WTC11 (cell line): Measurements from ENCODE around the gene MZT2B.
"Not testable (repeated sequence)": the region's sequence is repeated elsewhere in the genome, so short reads cannot be mapped to it uniquely, and the experiment has no call there.

ENCODE experiments used
- ARID4B ChIP-seq: sonication (generic); formaldehyde crosslinking; IDR thresholded peaks from 2 replicates; pipeline ENCODE4 v1.8.0; 2023; ENCODE audit warnings: missing genetic modification reagents, mild to moderate bottlenecking, borderline replicate concordance
- SMAD3 ChIP-seq: sonication (generic); formaldehyde crosslinking; IDR thresholded peaks from 2 replicates; pipeline ENCODE4 v1.8.0; 2022; ENCODE audit warnings: missing genetic modification reagents, mild to moderate bottlenecking, borderline replicate concordance
- TEAD4 ChIP-seq: sonication (generic); formaldehyde crosslinking; IDR thresholded peaks from 2 replicates; pipeline ENCODE4 v1.8.0; 2022; ENCODE audit warnings: mild to moderate bottlenecking, missing genetic modification reagents
- USF1 ChIP-seq: sonication (generic); formaldehyde crosslinking; IDR thresholded peaks from 2 replicates; pipeline ENCODE4 v1.8.0; 2022; ENCODE audit warnings: mild to moderate bottlenecking, missing genetic modification reagents
- USF2 ChIP-seq: sonication (generic); formaldehyde crosslinking; IDR thresholded peaks from 2 replicates; pipeline ENCODE4 v1.8.1; 2023; ENCODE audit warnings: mild to moderate bottlenecking, missing genetic modification reagents, moderate library complexity
- ZNF138 ChIP-seq: sonication (generic); formaldehyde crosslinking; conservative IDR thresholded peaks from 2 replicates; pipeline ENCODE4 v1.8.1; 2022; ENCODE audit warnings: mild to moderate bottlenecking, moderate library complexity, missing genetic modification reagents
- ZNF232 ChIP-seq: sonication (generic); formaldehyde crosslinking; IDR thresholded peaks from 2 replicates; pipeline ENCODE4 v1.8.0; 2022; ENCODE audit warnings: mild to moderate bottlenecking, missing genetic modification reagents
- ZNF396 ChIP-seq: fragments of 250-450 bp; sonication (Bioruptor Pico); IDR thresholded peaks from 2 replicates; pipeline ENCODE4 v1.8.0; 2021; ENCODE audit warnings: mild to moderate bottlenecking, moderate library complexity, borderline replicate concordance
- ZNF425 ChIP-seq: fragments of 250-450 bp; sonication (Bioruptor Pico); conservative IDR thresholded peaks from 2 replicates; pipeline ENCODE4 v1.9.0; 2021; ENCODE audit warnings: mild to moderate bottlenecking
- TF ChIP-seq, protein P1 (sequence below): fragments of 200-600 bp; IDR thresholded peaks from 2 replicates; pipeline ENCODE4 v1.8.0; 2022; ENCODE audit warnings: antibody characterized with exemption
- TF ChIP-seq, protein P2 (sequence below): fragments of 250-450 bp; sonication (Bioruptor Pico); IDR thresholded peaks from 2 replicates; pipeline ENCODE4 v1.8.0; 2021; ENCODE audit warnings: mild to moderate bottlenecking

- TF ChIP-seq, protein P1, sequence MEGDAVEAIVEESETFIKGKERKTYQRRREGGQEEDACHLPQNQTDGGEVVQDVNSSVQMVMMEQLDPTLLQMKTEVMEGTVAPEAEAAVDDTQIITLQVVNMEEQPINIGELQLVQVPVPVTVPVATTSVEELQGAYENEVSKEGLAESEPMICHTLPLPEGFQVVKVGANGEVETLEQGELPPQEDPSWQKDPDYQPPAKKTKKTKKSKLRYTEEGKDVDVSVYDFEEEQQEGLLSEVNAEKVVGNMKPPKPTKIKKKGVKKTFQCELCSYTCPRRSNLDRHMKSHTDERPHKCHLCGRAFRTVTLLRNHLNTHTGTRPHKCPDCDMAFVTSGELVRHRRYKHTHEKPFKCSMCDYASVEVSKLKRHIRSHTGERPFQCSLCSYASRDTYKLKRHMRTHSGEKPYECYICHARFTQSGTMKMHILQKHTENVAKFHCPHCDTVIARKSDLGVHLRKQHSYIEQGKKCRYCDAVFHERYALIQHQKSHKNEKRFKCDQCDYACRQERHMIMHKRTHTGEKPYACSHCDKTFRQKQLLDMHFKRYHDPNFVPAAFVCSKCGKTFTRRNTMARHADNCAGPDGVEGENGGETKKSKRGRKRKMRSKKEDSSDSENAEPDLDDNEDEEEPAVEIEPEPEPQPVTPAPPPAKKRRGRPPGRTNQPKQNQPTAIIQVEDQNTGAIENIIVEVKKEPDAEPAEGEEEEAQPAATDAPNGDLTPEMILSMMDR, result not testable (repeated sequence)
- not testable (repeated sequence) for TF ChIP-seq ZNF396; ZNF138; ARID4B; TEAD4 (CRISPR knock-in tag); USF1 (CRISPR knock-in tag); USF2 (CRISPR knock-in tag); SMAD3 (CRISPR knock-in tag); ZNF425; ZNF232 (CRISPR knock-in tag)
- TF ChIP-seq, protein P2, sequence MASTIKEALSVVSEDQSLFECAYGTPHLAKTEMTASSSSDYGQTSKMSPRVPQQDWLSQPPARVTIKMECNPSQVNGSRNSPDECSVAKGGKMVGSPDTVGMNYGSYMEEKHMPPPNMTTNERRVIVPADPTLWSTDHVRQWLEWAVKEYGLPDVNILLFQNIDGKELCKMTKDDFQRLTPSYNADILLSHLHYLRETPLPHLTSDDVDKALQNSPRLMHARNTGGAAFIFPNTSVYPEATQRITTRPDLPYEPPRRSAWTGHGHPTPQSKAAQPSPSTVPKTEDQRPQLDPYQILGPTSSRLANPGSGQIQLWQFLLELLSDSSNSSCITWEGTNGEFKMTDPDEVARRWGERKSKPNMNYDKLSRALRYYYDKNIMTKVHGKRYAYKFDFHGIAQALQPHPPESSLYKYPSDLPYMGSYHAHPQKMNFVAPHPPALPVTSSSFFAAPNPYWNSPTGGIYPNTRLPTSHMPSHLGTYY (CRISPR knock-in tag), result not testable (repeated sequence)
Measured at GRCh38 chr2:130193824-130194223, 11.8 kb downstream of the MZT2B start.
